HG02798 (cell line): ENCODE results near the gene TSPYL2.

Experiments
- ATAC-seq: cut with Tn5 transposase; IDR thresholded peaks from one replicate; pipeline ENCODE4 v1.9.1; 2021; ENCODE audit warnings: mild to moderate bottlenecking; ENCODE audit not compliant: unreplicated experiment, poor library complexity

TSPYL2 gene

GRCh38 chrX:53116101-53116500 lies 33.9 kb downstream of the TSPYL2 start:
- ATAC-seq: no peak

- ATAC-seq: no peak
Observed at GRCh38 chrX:53122013-53122412, 39.8 kb downstream of the TSPYL2 start.

GRCh38 chrX:53125506-53125905 lies 43.3 kb downstream of the TSPYL2 start:
- ATAC-seq: no peak

- ATAC-seq: no peak
Observed at GRCh38 chrX:53126377-53126776, 44.2 kb downstream of the TSPYL2 start.

DNA sequence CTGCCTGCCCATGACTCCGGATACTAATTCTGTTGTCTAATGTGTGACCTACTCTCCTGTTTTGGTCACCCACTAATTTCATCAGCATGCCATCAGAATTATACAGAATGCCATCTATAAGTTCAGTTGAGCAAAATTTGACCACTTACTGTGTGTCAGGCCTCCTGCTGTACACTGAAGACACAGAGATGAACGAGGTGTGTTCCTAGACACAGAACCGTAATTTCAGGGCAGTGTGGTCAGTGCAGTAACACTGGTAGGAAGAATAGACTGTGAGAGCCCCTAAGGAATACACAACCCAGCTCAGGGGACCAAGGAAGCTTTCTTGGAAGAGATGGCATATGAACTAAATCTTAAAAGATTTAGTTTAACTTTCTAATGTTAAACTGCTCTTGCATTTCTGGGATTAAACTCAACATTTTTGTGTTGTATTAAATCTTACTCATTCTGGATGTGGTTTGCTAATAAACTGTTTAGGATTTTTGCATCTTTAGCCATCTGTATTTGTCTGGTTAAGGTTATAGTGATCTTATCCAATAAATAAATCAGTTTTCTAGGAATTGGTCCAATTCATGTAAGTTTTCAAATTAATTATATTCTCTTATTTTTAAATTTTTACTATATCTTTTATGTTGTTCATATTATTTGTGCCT lies 46.1 kb downstream of the TSPYL2 start:
- ATAC-seq: no peak

DNA sequence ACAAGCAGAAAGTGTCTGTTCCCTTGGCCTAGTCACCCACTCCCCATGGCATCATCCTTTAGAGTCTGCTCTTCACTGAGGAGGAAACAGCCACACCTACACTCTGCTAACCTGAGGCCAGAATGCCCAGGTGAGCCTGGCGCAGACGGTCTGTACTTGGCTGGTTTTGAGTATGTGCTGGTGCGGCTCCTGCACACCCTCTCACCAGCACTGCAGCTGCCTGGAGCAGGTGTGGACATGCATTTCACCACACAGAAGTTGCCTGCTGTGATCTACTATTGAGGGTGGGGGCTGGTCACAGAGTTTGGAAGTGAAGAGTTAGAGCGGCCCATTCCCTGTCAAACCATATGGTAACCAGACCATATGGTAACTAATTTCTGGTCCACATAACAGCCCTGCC lies 51.2 kb downstream of the TSPYL2 start:
- no peak for ATAC-seq

DNA sequence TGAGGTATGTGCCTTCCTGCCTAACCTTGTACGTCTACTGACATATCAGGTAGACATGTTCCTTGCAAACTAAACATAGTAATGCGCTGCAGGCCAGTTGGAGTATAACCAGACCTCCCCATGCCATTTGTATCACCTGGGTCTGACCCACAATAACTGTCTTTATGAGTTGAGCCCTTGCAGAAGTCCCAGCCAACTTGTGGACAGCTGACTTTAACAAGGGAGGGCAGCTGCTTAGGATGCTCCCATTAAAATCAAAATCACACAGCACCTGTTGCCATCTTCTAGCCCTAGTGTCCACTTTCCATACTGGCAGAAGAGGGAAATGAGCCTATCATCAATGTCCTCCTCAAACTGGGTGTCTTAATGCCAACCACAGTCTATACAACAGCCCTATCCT lies 53.4 kb downstream of the TSPYL2 start:
- no peak for ATAC-seq
